IMR-90 (cell line): ENCODE measurements around the gene KLHDC9.

Source experiments
- CHD1 ChIP-seq: IDR thresholded peaks from 2 replicates; pipeline ENCODE4 v1.6.1; 2012; ENCODE audit warnings: low read depth, low read length, improper control_type of control experiment
- CTCF ChIP-seq: conservative IDR thresholded peaks from 2 replicates; pipeline ENCODE4 v1.5.1; 2012; ENCODE audit warnings: mild to moderate bottlenecking, low read depth, low read length, improper control_type of control experiment
- NFE2L2 ChIP-seq: fragments of 150-350 bp; IDR thresholded peaks from 2 replicates; pipeline ENCODE4 v1.6.1; 2016; ENCODE audit warnings: low read depth, mild to moderate bottlenecking, low read length
- POLR2A ChIP-seq: IDR thresholded peaks from 2 replicates; pipeline ENCODE4 v1.6.1; 2012; ENCODE audit warnings: mild to moderate bottlenecking, low read depth, low read length
- RCOR1 ChIP-seq: IDR thresholded peaks from 2 replicates; pipeline ENCODE4 v1.6.1; 2012; ENCODE audit warnings: mild to moderate bottlenecking, low read length, improper control_type of control experiment; ENCODE audit not compliant: insufficient replicate concordance
- USF2 ChIP-seq: fragments of 150-350 bp; IDR thresholded peaks from 2 replicates; pipeline ENCODE4 v1.6.1; 2017; ENCODE audit warnings: mild to moderate bottlenecking, antibody characterized with exemption, low read length, low read depth

DNA sequence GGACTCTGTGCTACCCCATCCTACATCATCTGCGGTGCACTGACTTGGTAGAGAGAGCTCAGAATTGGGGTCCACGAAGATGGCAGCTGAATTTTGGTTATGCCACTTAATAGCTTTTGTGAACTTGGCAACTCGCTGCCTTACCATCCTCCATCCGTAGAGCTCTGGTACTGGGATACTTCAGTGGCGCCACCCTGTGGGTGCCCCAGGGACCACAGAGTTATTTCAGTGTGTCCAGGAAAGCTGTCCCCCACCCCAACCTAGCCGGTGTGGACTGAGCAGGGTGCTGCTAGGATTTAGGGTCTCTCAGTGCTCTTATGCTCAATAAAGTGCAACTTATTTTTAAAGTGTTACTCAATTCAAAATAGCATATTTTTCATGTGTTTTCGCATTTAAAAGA is 43.4 kb upstream of the KLHDC9 start:
- TF ChIP-seq POLR2A, result no peak
- no peak for TF ChIP-seq CTCF
- TF ChIP-seq CHD1, result no peak
- no peak for TF ChIP-seq NFE2L2
- no peak for TF ChIP-seq USF2
- no peak for TF ChIP-seq RCOR1
